Stimulated activated CD8-positive, alpha-beta memory T cell treated with anti-CD3 and anti-CD28 coated beads, Interleukin-4, amount 100 ng/mL, for 4 hours (primary cell): ENCODE measurements around the gene C6orf52.
"Not testable (repeated sequence)": the region's sequence is repeated elsewhere in the genome, so short reads cannot be mapped to it uniquely, and the experiment has no call there.

Source experiments
- DNase-seq, 2 donors: peaks; one replicate each; pipeline ENCODE4 v3.0.0-alpha.2; 2020; ENCODE audit warnings: low read depth in 2 of 2, low spot score in 1 of 2

Gene C6orf52

GRCh38 chr6:10694302-10695085 is at the start of gene C6orf52, which contains the start of gene PAK1IP1:
Gene C6orf52, minus strand, starts transcription at chr6:10694616. Its CDS starts 7,066 bp downstream, at chr6:10687550.
Gene PAK1IP1, plus strand, starts transcription at chr6:10694972. Its CDS starts 14 bp downstream, at chr6:10694986.
- peak; percentile 88 for DNase-seq

GRCh38 chr6:10743515-10743914 is 49.1 kb upstream of the C6orf52 start:
- no peak for DNase-seq

- DNase-seq: no peak
Measured at GRCh38 chr6:10742251-10742650, 47.8 kb upstream of the C6orf52 start.

DNA sequence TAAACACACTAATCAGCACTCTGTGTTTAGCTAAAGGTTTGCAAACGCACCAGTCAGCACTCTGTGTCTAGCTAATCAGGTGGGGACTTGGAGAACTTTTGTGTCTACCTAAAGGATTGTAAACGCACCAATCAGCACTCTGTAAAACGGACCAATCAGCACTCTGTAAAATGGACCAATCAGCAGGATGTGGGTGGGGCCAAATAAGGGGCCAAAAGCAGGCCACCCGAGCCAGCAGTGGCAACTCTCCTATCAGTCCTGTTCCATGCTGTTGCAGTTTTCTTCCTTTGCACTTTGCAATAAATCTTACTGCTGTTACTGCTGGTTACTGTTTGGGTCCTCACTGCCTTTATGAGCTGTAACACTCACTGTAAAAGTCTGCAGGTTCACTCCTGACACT is 47.2 kb upstream of the C6orf52 start:
- DNase-seq: not testable (repeated sequence)

GRCh38 chr6:10740061-10740460 is 45.6 kb upstream of the C6orf52 start:
- DNase-seq: no peak

DNA sequence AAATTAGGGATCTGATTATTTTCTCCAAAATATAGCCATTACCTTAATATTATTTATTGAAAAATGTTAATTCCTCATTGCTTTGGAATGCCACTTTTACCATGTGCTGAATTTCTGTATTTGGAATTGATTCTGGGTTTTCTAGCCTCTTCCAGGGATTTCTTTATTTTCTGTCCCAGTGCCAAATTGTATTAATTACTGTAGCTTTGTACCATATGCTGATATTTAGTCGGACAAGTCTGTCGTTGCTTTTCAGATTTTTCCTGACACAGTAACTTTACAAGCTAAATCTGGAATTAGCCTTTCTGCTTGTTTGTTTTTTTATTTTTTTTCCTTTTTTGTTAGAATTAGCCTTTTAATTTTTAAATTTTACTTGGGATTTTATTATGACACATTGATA is 42.3 kb upstream of the C6orf52 start:
- no peak for DNase-seq

GRCh38 chr6:10733863-10734262 is 39.4 kb upstream of the C6orf52 start:
- DNase-seq: no peak

DNA sequence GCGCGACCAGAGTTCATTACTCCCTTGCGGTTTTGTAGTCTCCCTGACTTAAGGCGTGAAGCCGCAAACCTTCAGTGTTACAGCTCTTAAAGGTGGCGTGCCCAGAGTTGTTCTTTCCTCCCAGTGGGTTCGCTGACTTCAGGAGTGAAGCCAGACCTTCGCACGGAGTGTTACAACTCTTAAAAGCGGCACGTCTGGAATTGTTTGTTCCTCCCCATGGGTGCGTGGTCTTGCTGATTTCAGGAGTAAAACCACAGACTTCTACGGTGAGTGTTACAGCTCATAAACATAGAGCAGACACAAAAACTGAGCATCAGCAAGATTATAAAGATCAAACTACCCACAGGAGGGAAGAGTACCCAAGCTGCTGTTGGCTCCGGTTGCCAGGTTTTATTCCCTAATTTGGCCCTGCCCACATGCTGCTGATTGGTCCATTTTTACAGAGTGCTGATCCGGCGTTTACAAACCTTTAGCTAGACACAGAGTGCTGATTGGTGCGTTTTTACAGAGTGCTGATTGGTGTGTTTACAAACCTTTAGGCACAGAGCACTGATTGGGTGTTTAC is 38.8 kb upstream of the C6orf52 start:
- peak in 1 of 2 donors; percentile 18 for DNase-seq

DNA sequence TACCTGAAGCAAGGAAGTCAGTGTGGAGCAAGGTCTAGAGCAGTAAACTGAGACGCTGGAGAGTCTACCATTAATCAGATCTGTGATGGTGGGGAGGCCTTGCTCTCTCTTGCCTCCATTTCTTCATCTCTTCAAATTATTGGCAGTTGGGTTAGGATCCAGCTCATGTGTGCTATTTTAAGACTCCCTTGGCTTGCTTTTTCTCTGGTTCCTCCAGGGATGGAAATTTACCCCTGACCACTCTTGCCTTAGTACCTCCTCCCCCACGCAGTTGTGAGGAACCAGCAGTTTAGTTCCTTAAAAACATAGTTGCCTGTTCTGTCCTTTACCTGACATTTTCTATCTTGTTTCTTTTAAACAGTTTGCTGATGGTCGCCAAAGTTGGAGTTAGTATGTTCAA is 35.8 kb upstream of the C6orf52 start:
- DNase-seq: no peak

DNA sequence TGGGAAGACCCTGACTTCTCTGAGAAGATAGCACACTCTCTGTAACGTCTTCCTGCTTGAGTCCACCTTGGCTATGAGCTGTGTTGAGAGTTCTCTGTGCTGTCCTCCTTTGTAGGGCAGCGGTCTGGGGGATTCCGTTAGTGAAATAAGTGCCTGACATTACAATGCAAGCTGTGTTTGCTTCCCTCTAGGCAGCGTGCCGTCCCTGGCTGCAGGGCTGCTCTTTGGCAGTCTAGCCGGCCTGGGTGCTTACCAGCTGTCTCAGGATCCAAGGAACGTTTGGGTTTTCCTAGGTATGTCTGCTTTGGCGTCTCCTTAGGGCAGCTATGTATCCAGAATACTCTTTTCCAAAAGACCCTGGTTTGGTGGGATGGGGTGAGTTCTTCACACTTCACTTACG is 31.3 kb upstream of the C6orf52 start:
- DNase-seq: no peak

DNA sequence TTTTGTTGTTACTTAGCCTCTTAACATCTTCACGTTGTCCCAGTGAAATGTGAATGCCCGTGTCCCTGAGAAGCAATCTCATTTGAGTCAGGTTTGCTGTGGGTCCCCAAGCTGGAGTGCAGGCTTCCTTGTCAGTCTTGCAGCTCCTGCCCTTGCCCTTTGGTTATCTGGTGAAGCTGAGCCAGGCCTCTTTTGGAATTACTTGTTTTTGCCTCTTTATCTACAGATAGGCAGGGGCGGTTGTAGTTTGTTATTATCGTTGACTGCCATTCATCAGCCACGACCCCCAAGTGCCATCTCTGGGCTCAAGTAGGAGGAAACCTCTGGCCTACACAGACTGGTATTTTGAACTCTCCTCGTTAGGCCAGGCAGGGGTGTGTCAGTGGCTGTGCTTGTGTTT is 30.6 kb upstream of the C6orf52 start:
- DNase-seq: no peak

GRCh38 chr6:10723567-10723881 is 29.1 kb upstream of the C6orf52 start:
- DNase-seq: no peak

- DNase-seq: peak; percentile 52 to 75
Measured at GRCh38 chr6:10722820-10723566, 28.6 kb upstream of the C6orf52 start, which contains the start of gene TMEM14C. Gene TMEM14C, plus strand, starts transcription at chr6:10723070. Its CDS starts 1,544 bp downstream, at chr6:10724614.

- no peak for DNase-seq
Measured at GRCh38 chr6:10722570-10722819, 28.1 kb upstream of the C6orf52 start.

DNA sequence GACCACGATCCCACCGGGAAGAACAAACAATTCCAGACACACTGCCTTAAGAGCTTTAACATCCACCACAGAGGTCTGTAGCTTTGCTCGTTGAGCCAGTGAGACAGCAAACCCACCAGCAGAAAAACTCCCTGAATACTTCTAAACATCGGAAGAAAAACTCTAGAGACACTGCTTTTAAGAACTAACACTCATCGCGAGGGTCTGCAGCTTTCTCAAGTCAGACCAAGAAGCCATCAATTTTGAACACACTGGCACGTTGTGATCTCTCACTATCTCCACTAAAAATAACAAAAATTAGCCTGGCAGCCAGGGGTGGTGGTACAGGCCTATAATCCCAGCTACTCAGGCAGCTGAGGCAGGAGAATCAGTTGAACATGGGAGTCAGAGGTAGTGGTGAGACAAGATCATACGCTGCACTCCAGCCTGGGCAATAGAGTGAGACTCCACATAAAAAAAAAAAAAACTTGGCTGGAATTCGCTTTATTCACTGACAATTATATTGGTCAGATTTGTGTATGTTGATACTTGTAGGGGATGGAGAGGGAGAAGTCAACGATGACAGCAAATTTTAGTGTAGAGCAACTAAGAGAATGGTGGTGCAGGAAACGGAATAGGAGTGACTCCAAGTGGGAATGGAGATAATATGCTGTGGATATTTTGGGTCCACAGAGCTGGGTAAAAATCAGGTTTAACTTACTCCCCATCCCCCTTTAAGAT is 27.6 kb upstream of the C6orf52 start:
- DNase-seq: no peak

DNA sequence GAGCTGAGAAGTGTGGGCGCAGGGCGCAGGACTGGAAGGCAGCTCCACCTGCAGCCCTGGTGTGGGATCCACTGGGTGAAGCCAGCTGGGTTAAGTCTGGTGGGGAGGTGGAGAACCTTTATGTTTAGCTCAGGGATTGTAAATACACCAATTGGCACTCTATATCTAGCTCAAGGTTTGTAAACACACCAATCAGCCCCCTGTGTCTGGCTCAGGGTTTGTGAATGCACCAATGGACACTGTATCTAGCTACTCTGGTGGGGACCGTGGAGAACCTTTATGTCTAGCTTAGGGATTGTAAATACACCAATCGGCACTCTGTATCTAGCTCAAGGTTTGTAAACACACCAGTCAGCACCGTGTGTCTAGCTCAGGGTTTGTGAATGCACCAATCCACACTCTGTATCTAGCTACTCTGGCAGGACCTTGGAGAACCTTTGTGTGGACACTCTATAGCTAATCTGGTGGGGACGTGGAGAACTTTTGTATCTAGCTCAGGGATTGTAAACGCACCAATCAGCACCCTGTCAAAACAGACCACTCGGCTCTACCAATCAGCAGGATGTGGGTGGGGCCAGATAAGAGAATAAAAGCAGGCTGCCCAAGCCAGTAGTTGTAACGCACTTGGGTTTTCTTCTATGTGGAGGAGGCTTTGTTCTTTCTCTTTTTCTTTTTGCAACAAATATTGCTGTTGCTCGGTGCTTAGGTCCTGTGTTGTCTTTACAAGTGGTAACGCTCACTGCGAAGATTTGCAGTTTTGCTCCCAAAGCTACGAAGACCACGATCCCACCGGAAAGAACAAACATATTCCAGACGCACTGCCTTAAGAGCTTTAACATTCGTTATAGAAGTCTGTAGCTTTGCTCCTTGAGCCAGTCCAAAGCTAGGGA is 26.8 kb upstream of the C6orf52 start:
- DNase-seq: not testable (repeated sequence)

GRCh38 chr6:10720265-10720959 is 26.0 kb upstream of the C6orf52 start:
- peak in 1 of 2 donors; percentile 38 for DNase-seq

DNA sequence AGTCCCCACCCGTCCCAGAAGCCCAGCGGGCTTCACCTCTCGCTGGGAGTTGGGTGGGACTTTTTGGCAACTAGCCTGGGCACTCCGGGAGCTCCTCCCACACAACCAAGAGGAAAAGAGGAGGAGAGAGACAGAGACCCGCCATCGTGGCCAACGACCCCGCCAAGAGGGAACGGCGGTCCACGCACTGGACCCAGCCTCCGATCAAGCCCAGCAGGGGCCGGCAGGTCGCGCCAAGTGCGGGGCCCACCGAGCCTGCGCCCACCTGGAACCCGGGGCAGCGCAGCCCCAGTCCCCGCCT is 25.5 kb upstream of the C6orf52 start:
- no peak for DNase-seq

DNA sequence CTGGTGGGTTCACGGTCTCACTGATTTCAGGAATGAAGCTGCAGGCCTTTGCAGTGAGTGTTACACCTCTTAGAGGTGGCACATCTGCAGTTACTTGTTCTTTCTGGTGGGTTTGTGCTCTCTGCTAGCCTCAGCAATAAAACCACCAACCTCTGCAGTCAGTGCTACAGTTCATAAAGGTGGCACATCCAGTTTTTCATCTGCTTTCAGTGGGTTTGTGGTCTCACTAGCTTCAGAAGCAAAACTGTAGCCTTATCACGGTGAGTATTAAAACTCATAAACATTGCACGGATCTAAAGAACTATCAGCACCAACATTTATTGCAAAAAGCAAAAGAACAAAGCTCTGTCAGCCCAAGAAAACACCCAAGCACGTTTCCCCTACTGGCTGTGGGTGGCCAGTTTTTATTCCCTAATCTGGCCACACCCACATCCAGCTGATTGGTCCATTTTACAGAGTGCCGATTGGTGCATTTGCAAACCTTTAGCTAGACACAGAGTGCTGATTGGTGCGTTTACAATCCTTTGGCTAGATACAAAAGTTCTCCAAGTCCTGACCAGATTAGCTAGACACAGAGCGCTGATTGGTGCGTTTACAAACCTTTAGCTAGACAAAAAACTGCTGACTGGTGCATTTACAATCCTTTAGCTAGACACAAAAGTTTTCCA is 25.0 kb upstream of the C6orf52 start:
- no peak for DNase-seq

DNA sequence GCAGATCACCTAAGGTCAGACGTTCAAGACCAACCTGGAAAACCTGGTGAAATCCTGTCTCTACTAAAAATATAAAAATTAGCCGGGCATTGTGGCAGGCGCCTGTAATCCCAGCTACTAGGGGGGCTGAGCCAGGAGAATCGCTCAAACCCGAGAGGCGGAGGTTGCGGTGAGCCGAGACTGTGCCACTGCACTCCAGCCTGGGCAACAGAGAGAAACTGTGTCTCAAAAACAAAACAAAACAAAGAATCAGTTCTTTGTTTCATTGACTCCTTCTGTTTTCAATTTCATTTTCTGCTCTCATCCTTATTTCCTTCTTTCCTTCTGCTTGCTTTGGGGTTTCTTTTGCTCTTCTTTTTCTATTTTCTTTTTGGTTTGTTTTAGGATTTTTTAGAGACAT is 19.5 kb upstream of the C6orf52 start:
- DNase-seq: no peak
